RWPE1 (cell line): ENCODE measurements around the gene PUDP.

Experiments
- CTCF ChIA-PET: fragments of 350-600 bp; sonication (Branson Sonifier 250); formaldehyde crosslinking; extraction: SDS; loops from one replicate; lab custom pipeline; 2021; lab: Yijun Ruan, JAX
- POLR2A ChIA-PET: fragments of 400-600 bp; formaldehyde crosslinking; extraction: SDS; loops from one replicate; lab custom pipeline; 2020; ENCODE audit warnings: antibody characterized with exemption; ENCODE audit not compliant: low non-redundant PET; lab: Yijun Ruan, JAX
- DNase-seq: peaks from one replicate; pipeline ENCODE4 v3.0.0; 2012; ENCODE audit warnings: low spot score
- H3K27ac ChIP-seq: fragments of 450-650 bp; 2 replicates; pipeline ENCODE4 v1.5.1; 2017
- TF ChIP-seq, protein P1 (sequence below): fragments of 450-650 bp; conservative IDR thresholded peaks from 2 replicates; pipeline ENCODE4 v1.5.1; 2017; ENCODE audit warnings: low read depth, mild to moderate bottlenecking

Gene PUDP

DNA sequence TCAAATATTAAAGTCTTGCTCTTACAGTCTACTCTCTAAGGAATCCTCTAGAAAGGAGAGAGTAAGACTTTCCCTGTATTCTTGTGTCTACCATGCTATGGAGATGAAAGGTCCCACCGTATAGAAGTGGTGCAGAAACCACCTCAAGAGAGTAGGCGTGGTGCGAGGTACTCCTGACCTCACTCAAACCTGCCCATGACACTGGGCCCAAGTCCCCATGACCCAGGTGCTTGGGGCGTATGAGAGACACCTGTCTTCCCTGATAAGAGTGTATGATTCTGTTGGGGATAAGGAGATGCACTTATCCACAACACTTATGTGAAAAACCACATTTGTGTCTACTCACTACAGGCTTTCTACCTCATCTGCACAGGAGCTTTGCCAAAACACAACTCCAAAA is 55.4 kb downstream of the PUDP start:
- CTCF ChIA-PET: no interaction called here
- H3K27ac ChIP-seq: no peak overlapping the region

DNA sequence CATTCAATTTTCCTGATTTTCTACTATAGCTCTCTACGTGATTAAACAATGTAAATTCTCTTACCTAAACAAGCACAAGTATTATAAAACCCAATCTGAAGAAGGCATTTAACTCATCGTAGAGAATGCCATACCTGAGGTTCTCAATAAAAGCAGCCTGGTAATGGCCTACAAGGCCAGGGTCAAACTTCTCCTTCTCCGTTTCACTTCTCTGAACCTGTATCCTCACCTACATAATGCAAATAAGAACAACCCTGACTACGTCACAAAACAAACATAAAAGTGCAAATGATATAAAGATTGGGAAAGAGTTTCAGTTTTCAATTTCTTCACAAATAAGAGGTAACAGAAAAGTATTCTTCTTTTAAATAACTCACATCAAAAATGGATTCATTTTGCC is 56.0 kb downstream of the PUDP start:
- ChIA-PET CTCF (no interaction called here), POLR2A (no interaction called here)
- TF ChIP-seq, protein P1, sequence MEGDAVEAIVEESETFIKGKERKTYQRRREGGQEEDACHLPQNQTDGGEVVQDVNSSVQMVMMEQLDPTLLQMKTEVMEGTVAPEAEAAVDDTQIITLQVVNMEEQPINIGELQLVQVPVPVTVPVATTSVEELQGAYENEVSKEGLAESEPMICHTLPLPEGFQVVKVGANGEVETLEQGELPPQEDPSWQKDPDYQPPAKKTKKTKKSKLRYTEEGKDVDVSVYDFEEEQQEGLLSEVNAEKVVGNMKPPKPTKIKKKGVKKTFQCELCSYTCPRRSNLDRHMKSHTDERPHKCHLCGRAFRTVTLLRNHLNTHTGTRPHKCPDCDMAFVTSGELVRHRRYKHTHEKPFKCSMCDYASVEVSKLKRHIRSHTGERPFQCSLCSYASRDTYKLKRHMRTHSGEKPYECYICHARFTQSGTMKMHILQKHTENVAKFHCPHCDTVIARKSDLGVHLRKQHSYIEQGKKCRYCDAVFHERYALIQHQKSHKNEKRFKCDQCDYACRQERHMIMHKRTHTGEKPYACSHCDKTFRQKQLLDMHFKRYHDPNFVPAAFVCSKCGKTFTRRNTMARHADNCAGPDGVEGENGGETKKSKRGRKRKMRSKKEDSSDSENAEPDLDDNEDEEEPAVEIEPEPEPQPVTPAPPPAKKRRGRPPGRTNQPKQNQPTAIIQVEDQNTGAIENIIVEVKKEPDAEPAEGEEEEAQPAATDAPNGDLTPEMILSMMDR: no peak
- no peak for DNase-seq
- H3K27ac ChIP-seq: no peak overlapping the region

More for the DNA sequence above, 55.4 kb downstream of the PUDP start:
- TF ChIP-seq, protein P1: no peak
- DNase-seq: no peak
- POLR2A ChIA-PET: no interaction called here

DNA sequence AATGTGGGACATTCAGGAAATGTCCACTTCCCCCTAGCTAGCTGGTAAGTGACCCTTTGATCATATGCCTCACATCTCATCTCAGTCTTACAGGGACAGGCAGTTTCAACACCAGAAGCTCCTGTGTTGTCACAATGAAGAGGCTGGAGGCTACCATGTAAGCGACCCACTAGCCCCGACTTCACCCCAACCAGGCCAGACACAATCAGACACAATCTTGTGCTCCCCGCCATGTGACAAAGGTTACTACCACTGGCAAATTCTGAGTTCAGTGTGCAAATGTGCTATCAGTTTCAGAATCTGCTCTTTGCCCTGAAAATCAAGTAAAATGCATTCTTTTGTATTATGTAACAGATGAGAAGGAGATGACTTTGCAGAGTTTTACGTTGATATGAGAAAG is 57.3 kb downstream of the PUDP start:
- H3K27ac ChIP-seq: no peak overlapping the region
- TF ChIP-seq, protein P1: no peak
- POLR2A ChIA-PET: no interaction called here
- DNase-seq: no peak
- CTCF ChIA-PET: no interaction called here

DNA sequence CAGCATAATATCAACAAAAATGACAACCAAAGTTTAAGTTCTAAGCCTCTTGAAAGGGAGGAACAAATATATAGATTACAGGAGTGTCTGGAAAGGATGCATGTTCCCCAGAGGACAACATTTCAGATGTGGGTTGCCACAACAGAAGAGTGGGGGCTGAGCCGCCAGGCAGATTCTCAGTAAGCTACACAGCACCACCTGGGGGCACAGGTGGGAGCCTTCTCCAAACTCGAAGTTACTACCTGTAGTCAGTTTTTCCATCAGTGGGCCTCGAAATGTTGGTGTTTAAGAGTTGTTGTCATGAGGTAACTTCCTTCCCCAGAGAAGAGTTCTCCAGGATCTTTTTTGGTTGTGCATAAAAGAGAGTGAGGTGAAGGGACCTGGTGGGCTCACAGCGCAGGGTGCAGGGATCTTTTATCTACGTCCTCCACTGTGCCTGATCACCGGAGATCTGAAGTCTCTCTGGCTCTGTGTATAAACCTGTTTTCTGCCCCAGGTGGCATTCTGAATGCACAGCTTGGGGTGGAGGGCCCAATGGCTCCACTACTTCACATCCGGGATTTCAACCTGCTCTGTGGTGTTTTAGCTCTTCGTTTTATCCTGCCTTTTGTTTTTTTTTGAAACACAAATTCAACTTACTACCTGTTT is 58.9 kb downstream of the PUDP start:
- ChIA-PET CTCF (no interaction called here), POLR2A (no interaction called here)
- TF ChIP-seq, protein P1: no peak
- no peak for DNase-seq
- no peak overlapping the region for H3K27ac ChIP-seq

DNA sequence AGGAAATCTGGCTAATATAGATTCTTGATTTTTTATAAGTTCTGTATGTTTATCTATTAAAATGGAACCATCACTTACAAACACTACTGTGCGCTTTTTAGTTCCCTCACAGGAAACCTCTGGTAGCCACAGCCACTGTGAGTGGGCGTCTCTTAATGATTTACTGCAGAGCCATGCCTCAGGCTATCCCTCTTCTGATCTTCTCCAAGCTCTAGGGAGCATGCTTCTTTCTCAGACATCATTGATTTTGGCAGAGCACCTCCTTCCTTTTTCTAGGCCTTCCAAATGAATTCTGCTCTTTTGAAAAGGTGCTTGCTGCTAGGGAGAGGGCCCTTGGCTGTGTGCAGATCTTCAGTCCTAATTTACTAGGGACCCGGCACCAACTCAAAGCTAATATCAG is 61.6 kb downstream of the PUDP start:
- ChIA-PET CTCF (no interaction called here), POLR2A (no interaction called here)
- TF ChIP-seq, protein P1: no peak
- no peak for DNase-seq
- no peak overlapping the region for H3K27ac ChIP-seq

DNA sequence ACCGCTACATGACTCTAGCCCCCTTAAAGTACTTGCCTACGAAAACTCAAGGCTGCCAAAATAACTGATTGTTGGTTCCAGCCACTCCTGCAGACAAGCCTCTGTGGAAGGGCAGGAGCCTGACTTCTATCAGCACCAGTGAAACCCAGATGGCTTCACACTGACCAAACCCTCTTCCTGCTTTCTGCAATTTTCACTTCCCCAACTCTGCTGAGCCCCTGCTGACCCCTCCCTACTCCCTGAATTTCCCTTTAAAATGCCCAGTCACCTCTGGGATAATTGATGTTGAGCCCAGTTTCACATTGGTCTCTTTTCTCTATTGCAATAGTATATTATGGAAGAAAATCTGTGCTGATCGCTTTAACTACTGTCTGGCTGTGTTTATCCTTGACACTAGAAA is 62.1 kb downstream of the PUDP start:
- no peak for DNase-seq
- ChIA-PET CTCF (no interaction called here), POLR2A (no interaction called here)
- H3K27ac ChIP-seq: no peak overlapping the region
- TF ChIP-seq, protein P1: no peak
